ENCODE measurements around the gene TNFRSF13B.

GRCh38 chr17:16913463-16913862, 58.5 kb downstream of the TNFRSF13B start:
- no peak for TF ChIP-seq CTCF (IDR thresholded peaks at IDR 0.05)
- TF ChIP-seq PBX3 (IDR thresholded peaks at IDR 0.05), result no peak
- TF ChIP-seq EP300 (IDR thresholded peaks at IDR 0.05; ENCODE audit: borderline replicate concordance in 1 of 2, low read depth in 1 of 2, low read length in 1 of 2), result no peak
- TF ChIP-seq RAD21 (IDR thresholded peaks at IDR 0.05; ENCODE audit: low read length), result no peak
- TF ChIP-seq TAF1 (IDR thresholded peaks at IDR 0.05; ENCODE audit: borderline replicate concordance, low read depth, low read length), result no peak
- TF ChIP-seq YY1 (IDR thresholded peaks at IDR 0.05; ENCODE audit: low read depth), result no peak
- no peak for TF ChIP-seq POLR2AphosphoS5 (IDR thresholded peaks at IDR 0.05; ENCODE audit: low read depth, low read length)
- TF ChIP-seq RCOR1 (IDR thresholded peaks at IDR 0.05; ENCODE audit: low read length), result no peak
- TF ChIP-seq REST (IDR thresholded peaks at IDR 0.05; ENCODE audit: low read depth, low read length), result no peak
- no peak for TF ChIP-seq RXRA (IDR thresholded peaks at IDR 0.05; ENCODE audit: borderline replicate concordance, low read depth)
- no peak for TF ChIP-seq MAX (IDR thresholded peaks at IDR 0.05; ENCODE audit: low read depth)
- no peak for TF ChIP-seq RFX5 (IDR thresholded peaks at IDR 0.05; ENCODE audit: low read length)
- TF ChIP-seq SMC3 (IDR thresholded peaks at IDR 0.05; ENCODE audit: low read depth, low read length), result no peak
- no peak for TF ChIP-seq ELF1 (IDR thresholded peaks at IDR 0.05)
